GM03348 (cell line): Measurements from ENCODE around the gene RHOBTB1.
"Not testable (repeated sequence)": the region's sequence is repeated elsewhere in the genome, so short reads cannot be mapped to it uniquely, and the experiment has no call there.

Experiments used
- DNase-seq: peaks from one replicate; pipeline ENCODE4 v3.0.0; 2012; ENCODE audit warnings: low spot score

RHOBTB1 gene

DNA sequence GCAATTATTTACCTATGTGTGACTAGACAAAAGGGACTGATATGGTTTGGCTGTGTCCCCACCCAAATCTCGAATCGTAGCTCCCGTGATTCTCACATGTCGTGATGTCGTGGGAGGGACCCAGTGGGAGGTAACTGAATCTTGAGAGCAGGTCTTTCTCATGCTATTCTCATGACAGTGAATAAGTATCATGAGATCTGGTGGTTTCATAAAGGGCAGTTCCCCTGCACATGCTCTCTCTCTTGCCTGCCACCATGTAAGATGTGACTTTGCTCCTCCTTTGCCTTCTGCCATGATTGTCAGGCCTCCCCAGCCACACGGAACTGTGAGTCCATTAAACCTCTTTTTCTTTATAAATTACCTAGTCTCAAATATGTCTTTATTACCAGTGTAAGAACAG lies 37.2 kb downstream of the RHOBTB1 start:
- not testable (repeated sequence) for DNase-seq

GRCh38 chr10:60906411-60906810 lies 37.6 kb downstream of the RHOBTB1 start:
- no peak for DNase-seq

- peak; percentile 52 for DNase-seq
Measured at GRCh38 chr10:60905580-60905979, 38.4 kb downstream of the RHOBTB1 start.

DNA sequence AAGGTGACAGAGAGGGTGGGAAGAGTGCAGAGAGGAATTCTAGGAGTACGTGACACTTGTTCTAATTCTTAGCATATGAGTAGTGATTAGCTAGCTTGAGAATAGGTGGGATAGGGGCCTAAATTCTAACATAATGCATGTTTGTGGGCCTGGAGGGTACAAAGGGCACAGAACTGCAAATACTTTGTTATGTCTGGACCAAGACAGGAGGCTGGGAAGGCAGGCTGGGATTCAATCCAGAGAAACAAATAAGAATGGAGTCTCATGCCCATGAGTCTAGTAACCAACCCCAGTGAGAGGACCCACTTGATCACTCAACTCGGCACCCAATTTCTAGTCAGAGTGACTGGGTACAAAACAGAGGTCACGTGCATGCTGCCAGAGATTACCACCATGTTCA lies 40.9 kb downstream of the RHOBTB1 start:
- no peak for DNase-seq

DNA sequence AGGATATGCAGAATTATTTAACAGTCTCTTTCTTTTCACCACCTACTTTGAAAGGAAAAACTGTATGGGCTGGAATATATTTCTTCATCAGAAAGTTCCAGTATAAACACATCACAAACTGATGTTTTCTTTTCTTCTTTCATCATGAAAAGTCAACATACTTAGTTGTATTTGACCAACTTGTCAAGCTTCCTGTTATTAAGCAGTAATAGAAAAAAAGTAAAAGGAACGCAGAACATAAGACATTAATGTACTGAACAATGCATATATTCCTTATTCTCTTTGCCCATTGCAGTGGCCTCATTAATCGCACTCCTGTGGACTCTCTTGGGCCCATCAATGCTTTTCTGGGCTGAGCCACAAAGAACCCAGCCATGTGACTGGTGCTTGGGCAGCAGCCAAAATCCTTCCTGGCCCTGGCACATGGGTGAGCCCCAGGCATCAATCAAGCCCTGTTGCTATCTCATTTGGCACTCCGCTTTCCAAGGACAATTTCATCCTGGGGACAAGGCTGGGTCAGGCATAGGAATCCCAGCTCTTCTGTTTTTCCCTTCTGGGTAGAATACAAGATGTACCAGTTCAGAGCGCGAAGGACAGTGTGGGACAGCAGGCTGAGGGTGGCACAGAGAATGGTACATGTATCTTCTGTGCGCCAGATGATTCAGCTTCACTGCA lies 42.3 kb downstream of the RHOBTB1 start:
- DNase-seq: no peak

DNA sequence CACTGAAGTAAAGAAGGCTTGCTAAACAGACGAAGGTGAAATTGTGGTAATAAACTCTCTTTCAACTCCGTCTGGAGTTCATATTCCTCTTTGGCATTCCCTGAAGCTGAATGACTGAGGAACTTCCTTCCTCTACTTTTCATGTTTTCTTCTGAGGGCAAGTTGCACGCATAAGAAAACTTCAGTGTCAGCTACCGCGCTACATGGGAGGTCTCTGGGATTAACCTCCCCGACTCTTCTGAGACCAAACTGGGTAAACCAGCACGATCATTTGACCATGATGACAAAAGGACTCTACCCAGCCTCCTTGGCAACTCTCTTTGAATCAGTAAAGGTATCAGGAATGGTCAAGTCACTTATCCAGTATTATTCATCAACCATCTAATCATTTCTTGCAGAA lies 44.7 kb downstream of the RHOBTB1 start:
- no peak for DNase-seq

GRCh38 chr10:60898321-60898720 lies 45.7 kb downstream of the RHOBTB1 start:
- DNase-seq: no peak

- DNase-seq: no peak
Measured at GRCh38 chr10:60896810-60897209, 47.2 kb downstream of the RHOBTB1 start.

GRCh38 chr10:60896033-60896432 lies 48.0 kb downstream of the RHOBTB1 start:
- peak; percentile 31 for DNase-seq

DNA sequence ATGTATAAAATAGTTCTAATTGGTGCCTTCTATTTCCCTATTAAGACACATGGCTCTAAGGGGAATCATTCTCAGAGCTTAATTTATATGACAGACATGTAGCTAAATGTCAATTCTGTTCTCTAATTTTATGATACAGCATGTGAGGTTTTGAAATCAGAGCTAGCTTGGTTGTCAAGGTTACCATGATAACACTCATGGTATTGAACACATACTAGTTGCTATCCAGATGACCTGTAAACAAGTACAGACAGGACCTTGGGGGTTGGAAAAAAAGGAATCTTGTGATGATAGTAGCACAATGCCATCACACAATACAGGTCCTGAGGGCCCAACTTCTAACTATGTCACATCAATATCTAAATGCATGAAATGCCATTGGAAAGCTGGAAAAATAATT lies 49.2 kb downstream of the RHOBTB1 start:
- no peak for DNase-seq

GRCh38 chr10:60893231-60893630 lies 50.8 kb downstream of the RHOBTB1 start:
- DNase-seq: no peak

DNA sequence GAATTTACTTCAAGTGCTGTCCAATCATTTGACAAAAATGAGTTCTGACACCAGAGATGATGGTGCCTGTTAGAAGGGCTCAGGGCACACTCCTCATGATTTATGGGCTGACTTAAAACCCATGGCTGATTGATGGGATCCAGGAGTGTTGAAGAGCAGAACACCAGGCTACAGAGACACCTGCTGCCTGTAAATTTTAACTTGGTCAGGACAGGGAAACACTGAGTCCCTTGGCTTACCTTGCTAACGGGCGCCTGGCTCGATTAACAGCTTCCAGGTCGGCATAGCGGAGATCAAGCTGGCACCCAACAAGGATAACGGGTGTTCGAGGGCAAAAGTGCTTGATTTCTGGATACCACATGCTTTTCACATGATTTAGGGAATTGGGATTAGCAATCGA lies 51.4 kb downstream of the RHOBTB1 start:
- no peak for DNase-seq

- DNase-seq: no peak
Measured at GRCh38 chr10:60890811-60891210, 53.2 kb downstream of the RHOBTB1 start.

DNA sequence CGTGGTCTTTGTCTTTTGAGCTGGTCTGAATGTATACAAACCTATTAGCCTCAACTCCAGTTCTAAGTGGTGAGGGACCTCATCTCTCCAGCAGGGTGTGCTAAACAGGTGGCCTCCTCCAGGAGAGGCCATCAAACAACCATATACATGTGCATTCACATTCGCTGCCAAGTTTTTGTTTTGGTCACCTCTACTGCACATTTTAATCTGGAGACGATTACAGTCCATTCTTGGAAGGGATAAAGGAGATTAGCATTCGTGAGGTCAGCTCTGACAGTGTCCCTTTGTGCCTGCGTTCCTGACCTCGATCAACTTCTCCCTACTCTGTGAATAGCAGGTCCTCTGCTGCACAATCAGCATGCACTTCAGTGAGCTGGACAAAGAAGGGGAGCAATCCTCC lies 60.8 kb downstream of the RHOBTB1 start:
- peak; percentile 16 for DNase-seq

DNA sequence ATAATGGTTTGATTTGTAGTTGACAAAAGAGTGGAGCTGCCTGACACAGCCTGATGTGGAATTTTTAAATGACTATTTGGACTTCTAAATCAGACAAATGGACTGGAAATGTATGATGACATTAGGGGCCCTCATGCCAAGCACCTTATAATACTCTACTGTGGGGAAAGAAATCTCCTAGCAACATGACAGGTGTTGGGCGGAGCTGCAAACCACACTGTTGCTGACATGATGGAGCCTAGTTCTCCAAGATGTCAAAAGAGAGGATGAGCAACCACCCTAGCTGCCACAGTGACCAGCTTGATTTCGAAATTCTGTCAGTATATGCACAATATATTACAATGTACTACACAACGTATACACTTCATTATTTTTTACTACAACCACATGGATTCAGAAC lies 65.8 kb downstream of the RHOBTB1 start:
- DNase-seq: no peak

DNA sequence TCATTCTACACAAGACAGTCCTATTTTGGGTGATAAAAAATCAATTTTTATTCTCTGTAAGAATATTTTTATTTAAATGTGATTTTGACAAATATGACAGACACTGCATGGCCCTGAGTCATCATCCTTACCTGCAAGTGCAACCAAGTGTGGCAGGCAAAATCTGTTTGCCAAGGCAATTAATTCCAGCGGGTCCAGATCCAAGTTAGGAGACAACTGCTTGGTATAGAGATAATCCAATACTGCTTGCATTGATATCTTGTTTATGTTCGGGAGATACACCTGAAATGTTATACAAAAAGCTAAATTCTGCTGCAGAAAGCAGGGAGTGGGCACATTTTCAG lies 66.2 kb downstream of the RHOBTB1 start:
- DNase-seq: no peak

- DNase-seq: no peak
Measured at GRCh38 chr10:60877061-60877776, 66.8 kb downstream of the RHOBTB1 start.

GRCh38 chr10:60873758-60874157 lies 70.2 kb downstream of the RHOBTB1 start:
- DNase-seq: no peak

- DNase-seq: no peak
Measured at GRCh38 chr10:60872451-60872850, 71.5 kb downstream of the RHOBTB1 start.

DNA sequence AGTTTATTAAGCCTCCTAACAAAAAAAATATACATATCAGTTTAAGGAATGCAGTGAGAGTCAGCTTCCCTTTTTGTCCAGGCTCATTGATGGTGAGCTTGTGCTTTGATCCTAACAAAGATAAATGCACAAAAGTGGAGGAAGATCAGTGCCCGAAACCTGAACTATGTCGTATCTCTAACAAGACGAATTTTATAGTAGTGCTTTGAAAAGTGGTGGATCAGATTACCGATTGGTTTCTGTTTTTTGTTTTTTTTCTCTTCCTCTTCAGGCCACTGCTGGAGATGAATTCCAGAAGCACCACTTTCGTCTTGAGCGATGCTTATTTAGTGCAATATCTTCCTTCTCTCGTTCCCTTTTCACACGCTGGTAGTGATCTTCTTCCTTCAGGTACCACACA lies 72.8 kb downstream of the RHOBTB1 start:
- DNase-seq: no peak

DNA sequence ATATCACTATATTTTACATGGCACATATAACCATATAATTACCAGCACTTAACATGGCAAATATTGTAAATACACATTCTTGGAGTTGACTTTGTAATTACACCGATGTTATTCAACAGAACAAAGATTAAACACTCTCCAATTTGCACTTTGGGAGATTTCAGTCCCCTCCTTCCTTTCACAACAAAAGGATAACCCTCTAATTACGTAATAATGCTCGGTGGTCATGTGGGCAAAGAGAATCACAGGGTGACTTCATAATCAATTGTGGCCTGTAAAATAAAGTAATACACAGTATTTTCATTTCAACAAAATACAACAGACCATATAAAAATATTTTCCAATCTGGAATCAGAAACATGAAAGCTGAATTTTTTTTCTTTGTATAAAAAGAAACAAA lies 73.2 kb downstream of the RHOBTB1 start:
- no peak for DNase-seq

- no peak for DNase-seq
Measured at GRCh38 chr10:60870416-60870728, 73.6 kb downstream of the RHOBTB1 start.

DNA sequence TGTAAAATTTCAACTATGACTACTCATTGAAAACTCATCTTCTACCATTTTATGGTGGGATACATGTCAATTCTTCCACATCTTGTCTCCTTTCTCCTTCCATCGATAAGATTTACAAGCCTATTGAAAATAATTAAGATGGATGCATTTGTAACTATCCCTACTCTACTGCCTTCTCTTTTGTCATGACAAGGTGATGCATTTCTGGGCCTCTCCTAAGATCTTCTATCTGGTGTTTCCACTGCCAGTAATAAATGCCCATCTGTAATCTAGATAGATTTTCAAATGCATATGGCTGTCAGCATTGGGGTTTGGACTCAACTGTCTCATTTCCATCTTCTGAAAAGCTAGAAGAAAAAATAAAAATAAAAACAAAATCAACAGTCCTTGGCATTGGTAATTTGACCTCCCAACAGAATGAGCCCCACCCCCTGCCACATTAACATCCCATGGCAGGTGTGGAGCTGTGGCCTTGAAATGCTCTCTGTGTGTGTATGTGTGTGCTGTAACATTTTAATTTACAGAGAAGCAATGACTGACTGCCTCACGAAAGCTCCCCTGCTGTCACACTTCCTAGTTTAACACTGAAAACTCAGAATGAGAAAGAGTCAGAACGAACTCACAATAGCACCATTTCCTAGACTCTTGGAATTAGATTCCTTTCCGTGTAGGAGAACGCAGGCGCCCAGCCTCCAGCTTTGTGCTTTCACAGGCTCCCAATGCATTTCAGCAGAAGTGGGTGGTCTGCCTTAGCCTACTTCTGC lies 74.2 kb downstream of the RHOBTB1 start:
- DNase-seq: no peak
